Tibial nerve (tissue), 4 donors: Measurements from ENCODE around the gene CD300LF.

Experiments used
- EP300 ChIP-seq, 2 donors: sonication (generic); formaldehyde crosslinking; IDR thresholded peaks; one replicate each; pipeline ENCODE4 v1.6.1; 2017; ENCODE audit warnings: antibody characterized with exemption in 2 of 2, mild to moderate bottlenecking in 1 of 2
- POLR2A ChIP-seq, 2 donors: fragments of 450-650 bp; IDR thresholded peaks; one replicate each; pipeline ENCODE4 v1.6.1; 2017; ENCODE audit warnings: antibody characterized with exemption in 2 of 2, mild to moderate bottlenecking in 2 of 2, moderate library complexity in 2 of 2
- TF ChIP-seq, protein P1 (sequence below), 5 experiments: fragments of 200-600 bp in 3 of 5; fragments of 450-650 bp in 2 of 5; sonication (generic) in 3 of 5; IDR thresholded peaks; one replicate each; pipeline ENCODE4 v1.5.1; 2016 to 2019; ENCODE audit warnings: antibody characterized with exemption in 5 of 5, mild to moderate bottlenecking in 3 of 5, moderate library complexity in 2 of 5

DNA sequence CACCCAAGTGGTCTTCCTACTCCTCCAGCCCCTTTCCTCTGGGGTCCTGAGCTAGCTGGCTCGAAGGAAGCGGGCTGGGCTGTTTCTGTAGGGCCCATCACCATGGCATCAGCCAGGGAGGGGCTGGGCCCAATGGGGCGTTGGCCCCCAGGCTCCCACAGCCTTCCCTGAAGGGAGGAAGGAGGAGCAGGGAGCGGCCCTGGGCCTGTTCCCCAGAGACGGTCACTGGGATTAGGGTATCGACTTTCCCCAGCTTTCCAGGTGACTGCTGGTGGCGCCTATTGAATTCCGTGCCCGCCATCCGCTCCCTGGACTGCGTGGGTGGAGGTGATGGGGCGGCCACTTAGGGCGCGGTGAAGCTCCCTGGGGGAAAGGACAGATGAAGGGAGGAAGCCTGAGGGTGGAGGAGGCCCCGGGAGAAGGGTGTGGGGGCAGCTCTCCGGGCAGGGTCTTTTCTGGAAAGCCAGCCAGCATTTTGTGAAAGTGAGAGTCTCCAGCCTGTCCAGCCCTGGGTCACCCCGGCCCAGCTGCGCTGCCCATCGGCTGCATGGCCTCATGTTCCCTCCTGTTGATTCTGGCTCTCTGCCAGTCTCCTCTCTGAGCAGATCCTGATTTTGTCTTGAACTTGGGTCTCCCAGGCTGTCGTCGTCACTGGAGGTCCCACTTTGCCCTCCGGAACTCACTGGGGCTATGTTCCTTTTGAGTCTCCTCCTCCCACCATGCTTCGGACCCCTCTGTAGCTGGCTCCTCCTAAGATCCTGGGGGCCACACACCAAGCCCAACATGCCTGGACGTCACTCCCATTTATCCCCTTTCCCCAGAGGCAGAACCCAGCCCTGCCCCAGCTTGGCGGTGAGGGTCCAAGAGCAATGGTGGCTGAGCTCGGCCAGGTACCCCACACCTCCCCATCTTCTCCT, 45.5 kb upstream of the CD300LF start:
- TF ChIP-seq, protein P1, sequence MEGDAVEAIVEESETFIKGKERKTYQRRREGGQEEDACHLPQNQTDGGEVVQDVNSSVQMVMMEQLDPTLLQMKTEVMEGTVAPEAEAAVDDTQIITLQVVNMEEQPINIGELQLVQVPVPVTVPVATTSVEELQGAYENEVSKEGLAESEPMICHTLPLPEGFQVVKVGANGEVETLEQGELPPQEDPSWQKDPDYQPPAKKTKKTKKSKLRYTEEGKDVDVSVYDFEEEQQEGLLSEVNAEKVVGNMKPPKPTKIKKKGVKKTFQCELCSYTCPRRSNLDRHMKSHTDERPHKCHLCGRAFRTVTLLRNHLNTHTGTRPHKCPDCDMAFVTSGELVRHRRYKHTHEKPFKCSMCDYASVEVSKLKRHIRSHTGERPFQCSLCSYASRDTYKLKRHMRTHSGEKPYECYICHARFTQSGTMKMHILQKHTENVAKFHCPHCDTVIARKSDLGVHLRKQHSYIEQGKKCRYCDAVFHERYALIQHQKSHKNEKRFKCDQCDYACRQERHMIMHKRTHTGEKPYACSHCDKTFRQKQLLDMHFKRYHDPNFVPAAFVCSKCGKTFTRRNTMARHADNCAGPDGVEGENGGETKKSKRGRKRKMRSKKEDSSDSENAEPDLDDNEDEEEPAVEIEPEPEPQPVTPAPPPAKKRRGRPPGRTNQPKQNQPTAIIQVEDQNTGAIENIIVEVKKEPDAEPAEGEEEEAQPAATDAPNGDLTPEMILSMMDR (IDR thresholded peaks at IDR 0.05): no peak
- TF ChIP-seq POLR2A (IDR thresholded peaks at IDR 0.05) (no peak), EP300 (IDR thresholded peaks at IDR 0.05) (no peak)
